Measurements from ENCODE around the gene CXCL5. TPM values are rescaled to one million over a fixed set of nuclear protein-coding genes. Genes with fewer than 3 reads are reported as not detected.

CXCL5 gene
- not detected in 2 replicates for polyA plus RNA-seq (2014; cell fraction: cytosol; rRNA removed)
- not detected in 2 replicates for polyA plus RNA-seq (2014; cell fraction: nucleus; rRNA removed)

GRCh38 chr4:73998040-73999011 is at the start of gene CXCL5:
Gene CXCL5, minus strand, starts transcription at chr4:73998677. Its CDS starts 96 bp downstream, at chr4:73998581.
- no peak for DNase-seq (ENCODE audit: low spot score)

- DNase-seq (ENCODE audit: low spot score) = no peak
Observed at GRCh38 chr4:74047152-74047551, 48.7 kb upstream of the CXCL5 start.

- DNase-seq (ENCODE audit: low spot score) = no peak
Observed at GRCh38 chr4:74045772-74046171, 47.3 kb upstream of the CXCL5 start.

GRCh38 chr4:74045247-74045646 is 46.8 kb upstream of the CXCL5 start:
- DNase-seq (ENCODE audit: low spot score) = no peak

- no peak for DNase-seq (ENCODE audit: low spot score)
Observed at GRCh38 chr4:74044677-74045076, 46.2 kb upstream of the CXCL5 start.

GRCh38 chr4:74042681-74043080 is 44.2 kb upstream of the CXCL5 start:
- no peak for DNase-seq (ENCODE audit: low spot score)

GRCh38 chr4:74041418-74041817 is 42.9 kb upstream of the CXCL5 start:
- DNase-seq (ENCODE audit: low spot score) = no peak

- DNase-seq (ENCODE audit: low spot score) = no peak
Observed at GRCh38 chr4:74039315-74039763, 40.9 kb upstream of the CXCL5 start.

GRCh38 chr4:74038425-74039314 is 40.2 kb upstream of the CXCL5 start, which contains the start of gene CXCL3:
Gene CXCL3, minus strand, starts transcription at chr4:74038689. Its CDS starts 78 bp downstream, at chr4:74038611.
- DNase-seq (ENCODE audit: low spot score) = peak; percentile 5

GRCh38 chr4:74038086-74038424 is 39.6 kb upstream of the CXCL5 start:
- DNase-seq (ENCODE audit: low spot score) = no peak

GRCh38 chr4:74037076-74037955 is 38.8 kb upstream of the CXCL5 start:
- DNase-seq (ENCODE audit: low spot score) = no peak

- DNase-seq (ENCODE audit: low spot score) = no peak
Observed at GRCh38 chr4:74033739-74034138, 35.3 kb upstream of the CXCL5 start.

- DNase-seq (ENCODE audit: low spot score) = no peak
Observed at GRCh38 chr4:74032064-74032463, 33.6 kb upstream of the CXCL5 start.

GRCh38 chr4:74031576-74031975 is 33.1 kb upstream of the CXCL5 start:
- no peak for DNase-seq (ENCODE audit: low spot score)

GRCh38 chr4:74030285-74030684 is 31.8 kb upstream of the CXCL5 start:
- DNase-seq (ENCODE audit: low spot score) = no peak

- no peak for DNase-seq (ENCODE audit: low spot score)
Observed at GRCh38 chr4:74028504-74028903, 30.0 kb upstream of the CXCL5 start.

GRCh38 chr4:74023709-74024108 is 25.2 kb upstream of the CXCL5 start:
- no peak for DNase-seq (ENCODE audit: low spot score)

GRCh38 chr4:74021601-74022000 is 23.1 kb upstream of the CXCL5 start:
- DNase-seq (ENCODE audit: low spot score) = no peak

- DNase-seq (ENCODE audit: low spot score) = no peak
Observed at GRCh38 chr4:74018771-74019170, 20.3 kb upstream of the CXCL5 start.

- DNase-seq (ENCODE audit: low spot score) = no peak
Observed at GRCh38 chr4:74018116-74018515, 19.6 kb upstream of the CXCL5 start.

- no peak for DNase-seq (ENCODE audit: low spot score)
Observed at GRCh38 chr4:74016068-74016467, 17.6 kb upstream of the CXCL5 start.
